Astrocyte of the hippocampus (primary cell): Measurements from ENCODE around the gene ABCB7.
"Not testable (repeated sequence)": the region's sequence is repeated elsewhere in the genome, so short reads cannot be mapped to it uniquely, and the experiment has no call there.

Experiments used
- DNase-seq: peaks from one replicate; pipeline ENCODE4 v3.0.0; 2011; ENCODE audit warnings: low read depth, low spot score

ABCB7 gene

GRCh38 chrX:75155827-75156525 is at the start of gene ABCB7:
ABCB7 (minus strand) TSS chrX:75156283; CDS start chrX:75156272, 11 bp downstream.
- DNase-seq: peak; percentile 77

- not testable (repeated sequence) for DNase-seq
These were observed 32.5 kb upstream of the ABCB7 start for GRCh38 chrX:75188415-75189206.

- DNase-seq: peak; percentile 74
These were observed 25.6 kb upstream of the ABCB7 start for GRCh38 chrX:75181721-75182120.

GRCh38 chrX:75179536-75180293 is 23.6 kb upstream of the ABCB7 start:
- not testable (repeated sequence) for DNase-seq

GRCh38 chrX:75172257-75172890 is 16.3 kb upstream of the ABCB7 start:
- DNase-seq: not testable (repeated sequence)

- DNase-seq: no peak
These were observed 2.0 kb upstream of the ABCB7 start for GRCh38 chrX:75158054-75158453.

GRCh38 chrX:75156531-75156945 is 455 bp upstream of the ABCB7 start:
- peak; percentile 22 for DNase-seq

- peak; percentile 11 for DNase-seq
These were observed 646 bp downstream of the ABCB7 start for GRCh38 chrX:75155447-75155826.

GRCh38 chrX:75154871-75155270 is 1.2 kb downstream of the ABCB7 start:
- DNase-seq: no peak

- peak; percentile 38 for DNase-seq
These were observed 4.1 kb downstream of the ABCB7 start for GRCh38 chrX:75151827-75152592.

GRCh38 chrX:75149654-75150053 is 6.4 kb downstream of the ABCB7 start:
- DNase-seq: no peak

- DNase-seq: no peak
These were observed 23.4 kb downstream of the ABCB7 start for GRCh38 chrX:75132672-75133071.

GRCh38 chrX:75131973-75132627 is 24.0 kb downstream of the ABCB7 start:
- DNase-seq: no peak

- DNase-seq: not testable (repeated sequence)
These were observed 27.0 kb downstream of the ABCB7 start for GRCh38 chrX:75129069-75129468.

- DNase-seq: no peak
These were observed 37.8 kb downstream of the ABCB7 start for GRCh38 chrX:75118296-75118695.

GRCh38 chrX:75115707-75116413 is 40.2 kb downstream of the ABCB7 start:
- DNase-seq: no peak

- no peak for DNase-seq
These were observed 41.4 kb downstream of the ABCB7 start for GRCh38 chrX:75114638-75115037.

- DNase-seq: no peak
These were observed 42.4 kb downstream of the ABCB7 start for GRCh38 chrX:75113664-75114063.

GRCh38 chrX:75107863-75108509 is 48.1 kb downstream of the ABCB7 start:
- no peak for DNase-seq
